ENCODE data around the gene BICRA.
"Not testable (repeated sequence)": the region's sequence is repeated elsewhere in the genome, so short reads cannot be mapped to it uniquely, and the experiment has no call there.

The BICRA gene

GRCh38 chr19:47587295-47587694, 21.6 kb upstream of the BICRA start:
- DNase-seq (ENCODE audit: extremely low read depth, insufficient read length), result no peak
- no peak for TF ChIP-seq CTCF (IDR thresholded peaks at IDR 0.05; ENCODE audit: insufficient read depth, low read length, poor library complexity, severe bottlenecking)

GRCh38 chr19:47589824-47590223, 19.1 kb upstream of the BICRA start:
- Histone ChIP-seq H3K27me3 (replicated peaks; ENCODE audit: control insufficient read depth, insufficient read depth, low read length) (no peaks in the 10 kb centered on the region), H3K4me3 (replicated peaks; ENCODE audit: low read depth, low read length) (no peak overlapping the region), H3K36me3 (ENCODE audit: control insufficient read depth, insufficient read depth, low read length) (no peaks in the 10 kb centered on the region)
- TF ChIP-seq CTCF (IDR thresholded peaks at IDR 0.05; ENCODE audit: insufficient read depth, low read length, poor library complexity, severe bottlenecking), result no peak
- no peak for DNase-seq (ENCODE audit: extremely low read depth, insufficient read length)

More at GRCh38 chr19:47587295-47587694, 21.6 kb upstream of the BICRA start:
- Histone ChIP-seq H3K36me3 (ENCODE audit: control insufficient read depth, insufficient read depth, low read length) (no peaks in the 10 kb centered on the region), H3K4me3 (replicated peaks; ENCODE audit: low read depth, low read length) (no peak overlapping the region), H3K27me3 (replicated peaks; ENCODE audit: control insufficient read depth, insufficient read depth, low read length) (no peaks in the 10 kb centered on the region)

- H3K27me3 ChIP-seq (replicated peaks; ENCODE audit: control insufficient read depth, insufficient read depth, low read length), result no peaks in the 10 kb centered on the region
- no peak overlapping the region for H3K4me3 ChIP-seq (replicated peaks; ENCODE audit: low read depth, low read length)
- TF ChIP-seq CTCF (IDR thresholded peaks at IDR 0.05; ENCODE audit: insufficient read depth, low read length, poor library complexity, severe bottlenecking), result no peak
- no peaks in the 10 kb centered on the region for H3K36me3 ChIP-seq (ENCODE audit: control insufficient read depth, insufficient read depth, low read length)
- no peak for DNase-seq (ENCODE audit: extremely low read depth, insufficient read length)
Observed at GRCh38 chr19:47593860-47594259, 15.1 kb upstream of the BICRA start.

GRCh38 chr19:47595944-47596343, 13.0 kb upstream of the BICRA start:
- no peak for TF ChIP-seq CTCF (IDR thresholded peaks at IDR 0.05; ENCODE audit: insufficient read depth, low read length, poor library complexity, severe bottlenecking)

GRCh38 chr19:47598407-47599349, 10.3 kb upstream of the BICRA start:
- no peak for DNase-seq (ENCODE audit: extremely low read depth, insufficient read length)
- no peaks in the 10 kb centered on the region for H3K36me3 ChIP-seq (ENCODE audit: control insufficient read depth, insufficient read depth, low read length)
- TF ChIP-seq CTCF (IDR thresholded peaks at IDR 0.05; ENCODE audit: insufficient read depth, low read length, poor library complexity, severe bottlenecking), result no peak
- no peaks in the 10 kb centered on the region for H3K27me3 ChIP-seq (replicated peaks; ENCODE audit: control insufficient read depth, insufficient read depth, low read length)
- no peak overlapping the region for H3K4me3 ChIP-seq (replicated peaks; ENCODE audit: low read depth, low read length)

More at GRCh38 chr19:47595944-47596343, 13.0 kb upstream of the BICRA start:
- no peaks in the 10 kb centered on the region for H3K36me3 ChIP-seq (ENCODE audit: control insufficient read depth, insufficient read depth, low read length)
- H3K4me3 ChIP-seq (replicated peaks; ENCODE audit: low read depth, low read length), result no peak overlapping the region
- no peaks in the 10 kb centered on the region for H3K27me3 ChIP-seq (replicated peaks; ENCODE audit: control insufficient read depth, insufficient read depth, low read length)
- DNase-seq (ENCODE audit: extremely low read depth, insufficient read length), result no peak

- peak overlapping the region; percentile 69 for H3K4me3 ChIP-seq (replicated peaks; ENCODE audit: low read depth, low read length)
- not testable (repeated sequence) for DNase-seq (ENCODE audit: extremely low read depth, insufficient read length); H3K27me3 ChIP-seq (replicated peaks; ENCODE audit: control insufficient read depth, insufficient read depth, low read length); H3K36me3 ChIP-seq (ENCODE audit: control insufficient read depth, insufficient read depth, low read length)
Observed at GRCh38 chr19:47599671-47600245, 9.2 kb upstream of the BICRA start.
